ENCODE results near the gene KY. TPM values are rescaled to one million over a fixed set of nuclear protein-coding genes. Genes with fewer than 3 reads are reported as not detected.

KY gene
- total and polyA plus RNA-seq, 2 of the 13 experiments (the other 11 are each of a cell fraction or from before 2014, with no cell fraction given), result not detected

DNA sequence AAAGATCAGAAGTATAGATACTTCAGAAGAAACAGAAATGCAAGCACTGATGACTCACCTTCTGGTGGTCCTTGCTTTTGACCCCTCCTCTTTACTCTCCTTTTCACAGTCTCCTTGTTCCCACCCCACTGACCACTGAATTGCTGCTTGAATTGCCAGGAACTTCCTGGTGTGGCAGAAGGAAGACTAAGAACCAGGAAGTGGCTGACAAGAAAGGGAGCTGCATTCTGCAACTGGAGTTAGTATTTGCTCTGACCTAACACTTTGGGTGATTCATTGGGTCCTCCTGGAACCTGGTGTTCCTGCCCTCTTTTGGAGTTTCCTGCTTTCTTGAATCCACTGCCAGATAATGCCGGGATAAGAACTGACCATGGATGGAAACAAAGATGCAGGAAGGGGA, 23.0 kb downstream of the KY start:
- intact Hi-C loops (cut with micrococcal nuclease; ENCODE audit: unreplicated experiment), result no loop called here
- DNase-seq (ENCODE audit: low spot score), result no peak
- in situ Hi-C loops (cut with HindIII; ENCODE audit: extremely low pct_ligation_motif_present, low pct_unique_long_range_greater_than_20kb), result no loop called here
- no TSS peak for BruUV-seq (replicated peaks)
- Histone ChIP-seq H3K4me3 (replicated peaks in 1 of 3; ENCODE audit: insufficient read depth in 1 of 3, low read depth in 2 of 3, low read length in 3 of 3) (no peak overlapping the region), H3K4me1 (ENCODE audit: insufficient read depth, low read length) (0 out of 2 replicates have a peak, but pooled peaks cover 6% of the 10 kb centered on the region), H3K4me2 (ENCODE audit: low read depth, low read length) (no peak overlapping the region), H3K27ac (ENCODE audit: extremely low read length, insufficient read depth, low read length) (no peak overlapping the region), H3K9ac (ENCODE audit: insufficient read depth, low read depth, low read length) (no peak overlapping the region), H3K9me3 (ENCODE audit: low read length) (no peaks in the 10 kb centered on the region), H2AFZ (ENCODE audit: low read length) (no peak overlapping the region), H3K27me3 (ENCODE audit: control insufficient read depth in 1 of 2, insufficient read depth in 2 of 2, low read length in 2 of 2) (no peaks in the 10 kb centered on the region), H3K79me2 (ENCODE audit: insufficient read depth, low read length) (no peaks in the 10 kb centered on the region), H3K36me3 (replicated peaks in 1 of 2; ENCODE audit: control insufficient read depth in 1 of 2, insufficient read depth in 2 of 2, low read length in 2 of 2) (no peaks in the 10 kb centered on the region), H4K20me1 (ENCODE audit: insufficient read depth, low read length) (no peaks in the 10 kb centered on the region)
- ATAC-seq, result no peak
- FAIRE-seq, result no peak
- 4% methylated on average over 1 of the region's 1 CpG for WGBS (ENCODE audit: low lambda C conversion rate)
- ChIA-PET CTCF (ENCODE audit: low intra/inter-chr PET ratio, low total read pairs) (no interaction called here), POLR2A (no interaction called here)
- TF ChIP-seq POLR2A (IDR thresholded peaks at IDR 0.05; ENCODE audit: insufficient read depth in 1 of 2, low read depth in 2 of 2, low read length in 2 of 2) (no peak), SP140L (CRISPR knock-in tag; IDR thresholded peaks at IDR 0.05; ENCODE audit: borderline replicate concordance) (no peak), ZBTB1 (CRISPR knock-in tag; IDR thresholded peaks at IDR 0.05; ENCODE audit: borderline replicate concordance) (no peak), BCL6 (CRISPR knock-in tag; IDR thresholded peaks at IDR 0.05) (no peak), ZSCAN29 (CRISPR knock-in tag; conservative IDR thresholded peaks at IDR 0.05) (no peak)
- TF ChIP-seq, protein P1, sequence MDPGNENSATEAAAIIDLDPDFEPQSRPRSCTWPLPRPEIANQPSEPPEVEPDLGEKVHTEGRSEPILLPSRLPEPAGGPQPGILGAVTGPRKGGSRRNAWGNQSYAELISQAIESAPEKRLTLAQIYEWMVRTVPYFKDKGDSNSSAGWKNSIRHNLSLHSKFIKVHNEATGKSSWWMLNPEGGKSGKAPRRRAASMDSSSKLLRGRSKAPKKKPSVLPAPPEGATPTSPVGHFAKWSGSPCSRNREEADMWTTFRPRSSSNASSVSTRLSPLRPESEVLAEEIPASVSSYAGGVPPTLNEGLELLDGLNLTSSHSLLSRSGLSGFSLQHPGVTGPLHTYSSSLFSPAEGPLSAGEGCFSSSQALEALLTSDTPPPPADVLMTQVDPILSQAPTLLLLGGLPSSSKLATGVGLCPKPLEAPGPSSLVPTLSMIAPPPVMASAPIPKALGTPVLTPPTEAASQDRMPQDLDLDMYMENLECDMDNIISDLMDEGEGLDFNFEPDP (CRISPR knock-in tag; conservative IDR thresholded peaks at IDR 0.05), result no peak
- TF ChIP-seq, protein P2, sequence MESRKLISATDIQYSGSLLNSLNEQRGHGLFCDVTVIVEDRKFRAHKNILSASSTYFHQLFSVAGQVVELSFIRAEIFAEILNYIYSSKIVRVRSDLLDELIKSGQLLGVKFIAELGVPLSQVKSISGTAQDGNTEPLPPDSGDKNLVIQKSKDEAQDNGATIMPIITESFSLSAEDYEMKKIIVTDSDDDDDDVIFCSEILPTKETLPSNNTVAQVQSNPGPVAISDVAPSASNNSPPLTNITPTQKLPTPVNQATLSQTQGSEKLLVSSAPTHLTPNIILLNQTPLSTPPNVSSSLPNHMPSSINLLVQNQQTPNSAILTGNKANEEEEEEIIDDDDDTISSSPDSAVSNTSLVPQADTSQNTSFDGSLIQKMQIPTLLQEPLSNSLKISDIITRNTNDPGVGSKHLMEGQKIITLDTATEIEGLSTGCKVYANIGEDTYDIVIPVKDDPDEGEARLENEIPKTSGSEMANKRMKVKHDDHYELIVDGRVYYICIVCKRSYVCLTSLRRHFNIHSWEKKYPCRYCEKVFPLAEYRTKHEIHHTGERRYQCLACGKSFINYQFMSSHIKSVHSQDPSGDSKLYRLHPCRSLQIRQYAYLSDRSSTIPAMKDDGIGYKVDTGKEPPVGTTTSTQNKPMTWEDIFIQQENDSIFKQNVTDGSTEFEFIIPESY (CRISPR knock-in tag; IDR thresholded peaks at IDR 0.05), result no peak
